ENCODE results near the gene PSTPIP1.

PSTPIP1 gene

DNA sequence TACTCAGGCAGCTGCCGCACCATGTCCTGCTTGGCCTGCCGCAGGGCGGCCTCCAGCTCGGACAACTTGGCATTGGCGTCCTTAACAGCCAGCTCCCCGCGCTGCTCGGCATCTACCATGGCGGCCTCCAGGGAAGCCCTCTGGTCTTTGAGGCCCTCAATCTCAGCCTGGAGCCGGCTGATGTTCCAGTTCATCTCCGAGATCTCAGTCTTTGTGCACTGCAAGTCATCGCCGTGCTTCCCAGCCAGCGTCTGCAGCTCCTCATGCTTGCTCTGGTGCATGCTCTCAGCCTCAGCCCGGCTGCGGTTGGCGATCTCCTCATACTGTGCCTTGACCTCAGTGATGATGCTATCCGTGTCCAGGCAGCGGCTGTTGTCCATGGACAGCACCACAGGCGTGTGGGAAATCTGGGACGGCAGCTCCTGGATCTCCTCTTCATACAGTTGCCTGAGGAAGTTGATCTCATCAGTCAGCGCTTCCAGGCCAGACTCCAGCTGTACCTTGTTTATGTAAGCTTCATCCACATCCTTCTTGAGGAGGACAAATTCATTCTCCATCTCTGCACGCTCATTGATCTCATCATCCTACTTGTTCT is 15.5 kb upstream of the PSTPIP1 start:
- DNase-seq, result no peak

- no peak for DNase-seq
These were observed 14.9 kb upstream of the PSTPIP1 start for GRCh38 chr15:76979996-76980520.

GRCh38 chr15:76982356-76982755 is 12.6 kb upstream of the PSTPIP1 start:
- no peak for DNase-seq

GRCh38 chr15:76982756-76983155 is 12.2 kb upstream of the PSTPIP1 start:
- DNase-seq, result no peak

DNA sequence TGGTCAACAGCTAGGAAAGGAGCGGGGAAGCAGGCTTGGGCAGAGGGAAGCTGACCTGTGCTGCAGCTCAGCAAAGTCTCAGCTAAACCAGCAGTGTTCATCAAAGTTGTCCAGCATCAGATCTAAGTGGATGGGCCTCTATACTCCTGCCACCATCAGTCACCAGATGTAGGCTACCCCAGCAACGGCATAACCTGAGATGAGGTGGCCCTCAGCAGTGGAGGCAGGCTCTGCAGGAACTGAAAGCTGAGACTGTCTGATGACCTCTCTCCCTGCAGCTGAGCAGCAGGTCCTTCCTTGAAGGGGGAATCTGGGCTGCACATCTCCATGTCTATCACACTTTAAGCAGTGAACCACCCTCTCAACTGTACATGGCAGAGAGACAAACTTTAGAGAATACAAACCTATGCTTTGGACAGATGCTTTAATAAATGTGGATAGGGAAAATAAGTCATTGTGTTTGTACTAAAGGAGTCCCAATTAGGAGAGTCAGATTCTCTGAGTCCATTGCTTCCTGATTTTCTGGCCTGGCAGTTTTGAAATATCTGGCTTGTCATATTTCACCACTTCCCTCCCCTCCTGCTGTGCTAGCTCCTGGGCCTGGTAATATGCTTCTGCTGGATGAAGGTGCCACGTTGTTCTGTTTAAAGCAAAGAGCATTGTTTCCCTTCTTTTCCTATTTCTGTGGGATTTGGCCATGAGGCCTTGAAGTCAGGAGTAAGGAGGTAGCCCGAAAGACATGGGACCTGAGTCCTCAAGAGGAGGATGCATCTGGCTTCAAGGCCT is 11.1 kb upstream of the PSTPIP1 start:
- DNase-seq, result no peak

- no peak for DNase-seq
These were observed 8.2 kb upstream of the PSTPIP1 start for GRCh38 chr15:76986743-76987142.

- no peak for DNase-seq
These were observed 7.7 kb upstream of the PSTPIP1 start for GRCh38 chr15:76987276-76987675.

- DNase-seq, result no peak
These were observed 6.7 kb upstream of the PSTPIP1 start for GRCh38 chr15:76987896-76988860.

DNA sequence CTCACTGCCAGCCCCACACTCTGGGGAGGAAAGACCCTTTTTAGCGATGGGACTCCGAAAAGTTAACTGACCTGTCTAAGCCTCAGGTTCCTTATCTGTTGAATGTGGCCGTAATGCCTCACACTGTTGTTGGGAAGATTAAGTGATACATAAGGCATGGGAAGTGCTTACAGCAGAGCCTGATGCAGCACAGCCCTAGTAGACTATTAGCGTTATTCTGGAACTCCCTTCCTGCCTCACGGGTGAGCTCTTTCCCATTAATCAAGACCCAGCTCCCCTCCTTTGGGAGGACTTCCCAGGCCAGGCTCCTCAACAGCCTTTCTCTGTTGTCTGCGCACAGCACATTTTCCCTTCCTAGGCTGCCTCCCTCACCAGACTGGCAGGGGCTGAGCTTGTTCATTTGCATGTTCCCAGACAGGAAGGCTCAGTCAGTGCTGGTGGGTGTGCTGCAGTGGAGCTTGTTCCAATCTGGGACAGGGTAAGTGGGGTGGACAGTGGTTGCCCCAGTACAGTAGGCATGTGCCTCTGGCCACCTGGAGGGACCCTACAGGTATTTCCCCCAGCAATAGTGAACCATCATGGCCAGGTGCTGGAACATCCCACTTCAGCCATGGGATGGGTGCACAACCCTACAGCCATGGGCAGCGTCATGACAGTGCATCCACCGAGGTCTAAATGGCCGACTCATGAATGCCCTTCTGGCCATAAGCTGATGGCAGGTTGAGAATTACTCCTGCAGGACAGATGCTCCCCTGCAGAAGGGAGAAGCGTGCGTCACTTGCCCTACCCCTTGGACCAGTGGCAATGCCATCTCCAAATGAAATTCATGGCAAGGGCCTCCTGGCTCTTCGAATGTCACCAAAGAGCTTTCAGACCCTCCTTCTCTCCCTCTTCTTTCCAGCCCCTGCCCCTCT is 5.8 kb upstream of the PSTPIP1 start:
- DNase-seq, result no peak

GRCh38 chr15:76991048-76991447 is 3.9 kb upstream of the PSTPIP1 start:
- no peak for DNase-seq

DNA sequence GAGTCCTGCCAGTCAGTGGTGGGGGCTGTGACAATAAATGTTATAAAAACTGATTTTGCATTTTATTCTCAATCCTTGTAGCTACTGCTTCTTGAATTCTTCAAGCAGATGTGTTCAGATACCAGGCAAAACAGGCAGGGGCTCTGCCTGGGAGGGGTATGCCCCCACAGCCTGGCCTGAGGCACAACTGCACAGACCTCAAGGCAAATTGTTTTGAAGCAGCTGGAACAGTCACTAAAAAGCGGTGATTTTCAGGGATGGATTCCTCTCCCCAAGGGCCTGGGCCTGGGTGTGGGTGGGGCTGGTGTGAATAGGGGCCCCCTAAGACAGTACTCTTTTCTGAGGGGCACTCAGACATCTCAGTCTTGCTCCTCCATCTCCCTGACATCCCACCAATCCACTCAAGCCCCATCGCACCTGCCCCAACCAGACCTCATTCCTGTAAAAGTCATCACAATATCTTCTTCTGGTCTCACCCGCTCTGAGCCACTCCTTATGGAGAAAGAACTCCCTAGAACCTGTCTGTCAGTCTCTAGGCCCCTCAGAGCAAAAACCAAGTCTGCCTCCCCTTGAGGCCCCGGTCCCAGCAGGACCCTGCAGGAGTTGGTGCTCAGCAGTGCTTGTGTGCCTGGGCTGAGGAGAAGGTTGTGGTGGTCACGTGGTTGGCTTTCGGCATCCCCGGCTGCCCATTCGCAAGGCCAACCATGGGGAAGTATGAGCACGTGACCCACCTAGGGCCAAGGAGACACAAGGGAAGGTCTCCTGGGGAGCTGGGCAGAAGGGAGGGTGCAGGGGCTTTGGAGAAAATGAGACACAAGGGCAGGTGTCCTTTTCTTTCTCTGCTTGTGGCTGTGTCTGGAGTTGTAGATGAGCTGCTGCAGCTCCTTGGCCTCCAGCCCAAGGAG is 2.9 kb upstream of the PSTPIP1 start:
- DNase-seq, result no peak

- DNase-seq, result no peak
These were observed 1.7 kb upstream of the PSTPIP1 start for GRCh38 chr15:76993114-76993725.

GRCh38 chr15:76994001-76994400 is 925 bp upstream of the PSTPIP1 start:
- no peak for DNase-seq

DNA sequence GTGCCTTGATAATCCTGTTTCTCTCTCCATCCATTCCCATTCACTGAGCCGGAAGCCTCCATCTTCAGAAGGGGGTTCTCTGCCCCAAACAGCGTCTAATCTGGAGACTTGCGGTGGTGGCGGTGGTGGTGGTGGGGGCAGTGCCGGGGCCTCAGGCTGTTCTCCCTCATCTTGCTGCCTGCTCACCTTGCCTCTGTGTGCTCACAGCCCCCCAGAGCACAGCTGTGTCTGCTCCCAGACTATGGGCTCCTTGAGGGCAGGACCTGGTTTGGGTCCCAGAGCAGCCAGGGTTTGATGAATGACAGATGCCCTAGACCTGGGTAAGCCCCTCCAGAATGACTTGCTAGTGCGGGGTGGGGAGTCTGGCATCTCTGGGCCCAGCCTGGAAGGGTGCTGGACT is 430 bp upstream of the PSTPIP1 start:
- DNase-seq, result no peak

DNA sequence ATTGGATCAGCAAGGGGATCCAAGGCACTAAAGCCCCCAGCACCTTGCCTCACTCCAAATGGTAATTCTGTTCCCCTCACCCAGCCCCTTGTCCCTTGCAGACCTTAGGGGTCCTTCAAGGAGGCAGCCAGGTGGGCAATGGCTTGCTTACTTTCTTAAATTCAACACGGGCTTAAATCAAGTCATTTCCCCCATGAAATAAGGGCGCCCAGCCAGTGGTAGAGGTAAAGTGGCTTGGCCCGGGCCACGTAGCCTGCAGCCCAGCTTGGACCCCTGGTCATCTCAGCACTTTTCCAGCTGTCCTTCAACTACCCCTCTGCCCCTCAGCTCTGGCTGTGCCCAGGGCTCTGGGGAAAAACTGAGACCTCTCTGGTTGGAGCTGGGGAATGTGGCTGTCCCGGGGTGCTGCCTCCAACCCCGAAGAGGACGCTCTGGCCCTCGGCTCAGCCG is 1.2 kb downstream of the PSTPIP1 start:
- no peak for DNase-seq

DNA sequence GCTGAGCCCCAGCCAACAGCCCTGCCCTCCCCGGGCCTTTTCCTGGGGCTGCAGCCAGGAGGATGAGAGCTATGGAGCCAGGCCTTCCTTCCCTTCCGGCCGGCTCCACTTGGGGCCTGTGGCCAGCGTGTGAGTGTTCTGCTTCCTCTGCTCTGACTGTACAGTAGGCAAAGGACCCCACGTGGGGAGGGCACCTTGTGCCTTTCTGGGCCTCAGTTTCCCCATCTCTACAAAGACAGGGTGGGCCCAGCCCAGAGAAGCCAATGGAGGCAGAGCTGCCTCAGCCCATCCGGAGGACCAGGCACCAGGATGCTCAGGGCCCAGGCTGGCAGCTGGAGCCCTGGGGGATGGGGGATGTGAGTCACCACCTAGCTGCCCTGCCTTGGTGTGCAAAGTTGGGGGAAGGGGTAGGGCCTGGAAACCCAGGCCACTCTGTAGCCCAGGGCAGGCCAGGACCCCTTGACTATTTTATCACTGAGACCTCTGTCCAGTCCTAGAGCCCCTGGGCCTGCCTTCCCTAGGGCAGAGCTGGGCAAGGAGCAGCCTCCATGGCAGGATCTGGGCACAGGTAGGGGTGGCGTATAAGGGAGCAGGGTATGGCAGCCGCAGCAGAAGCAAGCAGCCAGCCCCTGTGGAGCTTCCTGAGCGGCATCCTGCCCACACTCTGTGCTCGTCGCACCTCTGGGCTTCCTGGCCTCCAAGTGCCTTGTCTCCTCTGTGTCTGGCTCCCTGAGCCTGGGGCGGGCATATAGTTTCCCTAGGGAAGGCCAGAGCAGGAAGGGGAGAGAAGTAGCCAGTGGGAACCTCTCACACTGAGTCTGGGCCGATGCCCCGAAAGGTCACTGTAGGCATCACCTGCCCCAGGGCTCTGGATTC is 1.8 kb downstream of the PSTPIP1 start:
- DNase-seq, result no peak

DNA sequence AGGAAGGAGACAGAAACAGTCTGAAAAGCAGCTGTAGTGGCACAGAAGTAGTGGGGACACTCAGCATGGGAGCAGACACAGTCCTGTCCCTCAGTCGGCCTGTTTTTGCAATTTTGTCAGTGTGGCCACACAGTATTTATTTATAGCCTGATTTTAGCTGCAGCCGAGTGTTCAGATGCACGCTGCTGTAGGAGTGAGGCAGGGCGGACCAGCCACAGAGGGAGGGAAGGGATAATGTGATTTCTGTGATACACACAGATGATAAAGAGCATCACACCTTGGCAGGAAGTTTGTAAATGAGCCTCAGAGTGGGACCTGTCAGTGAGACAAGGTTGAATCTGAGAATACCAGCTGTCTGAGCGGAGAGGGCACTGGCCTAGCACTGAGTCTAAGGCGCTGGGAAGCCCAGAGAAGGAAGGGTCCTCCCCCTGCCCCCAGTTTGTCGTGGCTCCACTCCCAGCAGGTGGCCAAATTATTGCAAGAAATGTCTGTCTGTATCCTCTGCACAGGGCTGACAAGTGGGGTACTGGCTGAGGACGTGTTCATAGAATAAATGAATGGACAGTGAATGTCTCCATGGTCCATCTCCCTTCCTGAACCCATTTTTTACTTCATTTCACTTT is 3.8 kb downstream of the PSTPIP1 start:
- DNase-seq, result no peak

GRCh38 chr15:76999996-77000395 is 5.1 kb downstream of the PSTPIP1 start:
- DNase-seq, result no peak

DNA sequence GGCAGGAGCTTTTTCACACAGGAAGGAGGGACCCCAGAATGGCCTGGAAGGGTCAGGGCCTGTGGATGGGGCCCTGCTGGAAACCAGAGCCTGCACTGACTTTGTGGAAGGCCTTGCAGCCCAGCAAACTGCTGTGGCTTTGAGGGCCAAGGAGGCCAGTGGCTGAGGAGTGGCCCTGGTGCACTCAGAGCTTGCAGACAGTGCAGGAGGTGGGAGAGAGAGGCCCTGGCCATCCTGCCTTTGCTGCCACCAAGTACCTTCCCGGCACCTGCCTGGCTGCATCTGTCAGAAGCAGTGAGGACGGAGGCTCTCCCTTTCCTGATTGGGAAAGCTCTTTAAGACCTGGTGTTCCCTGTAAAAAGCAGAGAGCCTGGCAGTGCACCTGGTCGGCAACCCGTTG is 6.4 kb downstream of the PSTPIP1 start:
- no peak for DNase-seq
